HepG2 (cell line): ENCODE measurements around the gene MAT2A. TPM values are rescaled to one million over a fixed set of nuclear protein-coding genes. Genes with fewer than 3 reads are reported as not detected.

ENCODE experiments used
- ASH2L ChIP-seq: fragments of 300-600, 200-600 bp; sonication (generic); IDR thresholded peaks from 2 replicates; pipeline ENCODE4 v1.7.0; 2017; ENCODE audit warnings: low read depth, mild to moderate bottlenecking, moderate library complexity, mixed read lengths, low read length; ENCODE audit not compliant: insufficient read length
- DMAP1 ChIP-seq: IDR thresholded peaks from 2 replicates; pipeline ENCODE4 v1.6.1; 2016
- HNRNPK ChIP-seq: fragments of 200-400 bp; formaldehyde crosslinking; IDR thresholded peaks from 2 replicates; pipeline ENCODE4 v1.6.1; 2018; ENCODE audit warnings: low read length, low read depth, moderate library complexity, mild to moderate bottlenecking; ENCODE audit not compliant: poor library complexity, severe bottlenecking
- RFX3 ChIP-seq: IDR thresholded peaks from 2 replicates; pipeline ENCODE4 v1.6.1; 2016; ENCODE audit warnings: missing biosample characterization, missing genetic modification reagents
- STAG1 ChIP-seq: sonication (generic); formaldehyde crosslinking; IDR thresholded peaks from 2 replicates; pipeline ENCODE4 v1.4.0; 2020; ENCODE audit warnings: missing genetic modification reagents
- TCF7L2 ChIP-seq: IDR thresholded peaks from 2 replicates; pipeline ENCODE4 v1.6.1; 2011; ENCODE audit warnings: mild to moderate bottlenecking, low read depth, low read length, moderate library complexity
- ZBTB10 ChIP-seq: sonication (generic); formaldehyde crosslinking; IDR thresholded peaks from 2 replicates; pipeline ENCODE4 v1.4.0; 2020; ENCODE audit warnings: missing genetic modification reagents, borderline replicate concordance
- ZHX2 ChIP-seq, 2 experiments: sonication (generic) in 1 of 2; formaldehyde crosslinking in 1 of 2; IDR thresholded peaks; 2 replicates each; pipeline versions ENCODE4 v1.6.1 to v1.9.0; 2014 to 2022; ENCODE audit warnings: antibody characterized with exemption in 1 of 2, borderline replicate concordance in 1 of 2, inconsistent platforms in 1 of 2, low read depth in 1 of 2, missing genetic modification reagents in 1 of 2
- ZNF296 ChIP-seq: sonication (generic); formaldehyde crosslinking; conservative IDR thresholded peaks from 2 replicates; pipeline ENCODE4 v1.5.0; 2020; ENCODE audit warnings: mild to moderate bottlenecking, missing genetic modification reagents
- ZNF441 ChIP-seq: sonication (generic); formaldehyde crosslinking; IDR thresholded peaks from 2 replicates; pipeline ENCODE4 v1.7.0; 2021; ENCODE audit warnings: missing genetic modification reagents, borderline replicate concordance
- ZNF512 ChIP-seq: sonication (generic); formaldehyde crosslinking; IDR thresholded peaks from 2 replicates; pipeline ENCODE4 v1.4.0; 2020; ENCODE audit warnings: mild to moderate bottlenecking, missing genetic modification reagents
- ZNF770 ChIP-seq: sonication (generic); formaldehyde crosslinking; IDR thresholded peaks from 2 replicates; pipeline ENCODE4 v1.5.0; 2020; ENCODE audit warnings: mild to moderate bottlenecking, missing genetic modification reagents
- ZNF83 ChIP-seq: sonication (generic); formaldehyde crosslinking; IDR thresholded peaks from 2 replicates; pipeline ENCODE4 v1.4.0; 2020; ENCODE audit warnings: missing genetic modification reagents, mild to moderate bottlenecking, borderline replicate concordance
- polyA plus RNA-seq, 8 experiments: library from polyadenylated mRNA; depleted of rRNA in 3 of 8; stranded (reverse) in 7 of 8; unstranded in 1 of 8; fragments of >200 nt; fragmentation: Illumina TruSeq in 4 of 8; extraction: Trizol in 4 of 8; gene quantifications; 2 replicates each; pipeline versions ENCODE4 v1.2.1 to v1.2.3, GENCODE V29; 2011 to 2016; ENCODE audit warnings: low read depth in 4 of 8, missing spikeins in 1 of 8, mixed read lengths in 1 of 8; ENCODE audit not compliant: insufficient read depth in 1 of 8
- total RNA-seq, 5 experiments: library from RNA; depleted of rRNA; stranded (reverse); fragments of >200 nt; fragmentation: Illumina TruSeq; extraction: Trizol; gene quantifications; 2 replicates each; pipeline ENCODE4 v1.2.3, GENCODE V29; 2016; ENCODE audit warnings: low read depth in 1 of 5
- TF ChIP-seq, protein P1 (sequence below): sonication (generic); formaldehyde crosslinking; IDR thresholded peaks from 2 replicates; pipeline ENCODE4 v1.4.0; 2020; ENCODE audit warnings: missing genetic modification reagents

Gene MAT2A
- total and polyA plus RNA-seq, 2 of the 13 experiments (the other 11 are each of a cell fraction or from before 2014, with no cell fraction given) = 155 to 331 TPM

GRCh38 chr2:85503168-85503850, 35.7 kb upstream of the MAT2A start (continued):
- no peak for TF ChIP-seq ZNF770
- TF ChIP-seq ZNF441 (CRISPR knock-in tag) = no peak
- TF ChIP-seq TCF7L2 = no peak
- TF ChIP-seq STAG1 = peak; percentile 39; the same call in 1 of the 2 replicates
- no peak for TF ChIP-seq ZHX2 (IDR thresholded peaks at IDR 0.05; ENCODE audit: low read depth)
- no peak for TF ChIP-seq ZHX2 (CRISPR knock-in tag; IDR thresholded peaks at IDR 0.05; ENCODE audit: borderline replicate concordance)
- no peak for TF ChIP-seq ZNF512 (CRISPR knock-in tag)
- no peak for TF ChIP-seq DMAP1 (CRISPR knock-in tag)
- no peak for TF ChIP-seq ZBTB10 (CRISPR knock-in tag)
- TF ChIP-seq ZNF296 (CRISPR knock-in tag) = no peak
- TF ChIP-seq ZNF83 (CRISPR knock-in tag) = no peak
- TF ChIP-seq RFX3 (CRISPR knock-in tag) = no peak
- TF ChIP-seq, protein P1, sequence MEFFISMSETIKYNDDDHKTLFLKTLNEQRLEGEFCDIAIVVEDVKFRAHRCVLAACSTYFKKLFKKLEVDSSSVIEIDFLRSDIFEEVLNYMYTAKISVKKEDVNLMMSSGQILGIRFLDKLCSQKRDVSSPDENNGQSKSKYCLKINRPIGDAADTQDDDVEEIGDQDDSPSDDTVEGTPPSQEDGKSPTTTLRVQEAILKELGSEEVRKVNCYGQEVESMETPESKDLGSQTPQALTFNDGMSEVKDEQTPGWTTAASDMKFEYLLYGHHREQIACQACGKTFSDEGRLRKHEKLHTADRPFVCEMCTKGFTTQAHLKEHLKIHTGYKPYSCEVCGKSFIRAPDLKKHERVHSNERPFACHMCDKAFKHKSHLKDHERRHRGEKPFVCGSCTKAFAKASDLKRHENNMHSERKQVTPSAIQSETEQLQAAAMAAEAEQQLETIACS (CRISPR knock-in tag) = no peak
- TF ChIP-seq HNRNPK = no peak
- no peak for TF ChIP-seq ASH2L
